Lung (tissue), 12 donors: ENCODE data around the gene XKR8. TPM values are rescaled to one million over a fixed set of nuclear protein-coding genes. Genes with fewer than 3 reads are reported as not detected.

Experiments used
- ATAC-seq: fragments of 200-7000 bp; cut with Tn5 transposase; one replicate; pipeline ENCODE4 v1.9.1; 2020; ENCODE audit warnings: moderate number of reproducible peaks; ENCODE audit not compliant: insufficient read depth, low FRiP score
- DNase-seq, 3 donors: peaks; one replicate each; pipeline ENCODE4 v3.0.0-alpha.2; 2013 to 2017
- H3K27ac ChIP-seq, 2 donors: one replicate each; pipeline ENCODE4 v1.5.1; 2013; ENCODE audit warnings: mild to moderate bottlenecking in 2 of 2, moderate library complexity in 2 of 2, control low read depth in 1 of 2, inconsistent platforms in 1 of 2, low read depth in 1 of 2, low read length in 1 of 2
- H3K27me3 ChIP-seq, 3 donors: one replicate each; pipeline ENCODE4 v1.5.1; 2013; ENCODE audit warnings: low read length in 2 of 3; ENCODE audit not compliant: control insufficient read depth in 3 of 3, insufficient read depth in 3 of 3
- H3K36me3 ChIP-seq, 4 donors: one replicate each; pipeline ENCODE4 v1.5.1; 2013; ENCODE audit warnings: low read length in 4 of 4, mild to moderate bottlenecking in 1 of 4, moderate library complexity in 1 of 4; ENCODE audit not compliant: control insufficient read depth in 4 of 4, insufficient read depth in 4 of 4
- H3K4me1 ChIP-seq, 5 donors: one replicate each; pipeline ENCODE4 v1.5.1; 2013; ENCODE audit warnings: low read length in 5 of 5, mild to moderate bottlenecking in 2 of 5, moderate library complexity in 1 of 5; ENCODE audit not compliant: control insufficient read depth in 5 of 5, insufficient read depth in 5 of 5
- H3K4me3 ChIP-seq: one replicate; pipeline ENCODE4 v1.5.1; 2013; ENCODE audit warnings: mild to moderate bottlenecking, control low read depth, moderate library complexity
- H3K9ac ChIP-seq, 2 donors: one replicate each; pipeline ENCODE4 v1.5.1; 2013; ENCODE audit warnings: low read length in 2 of 2, control low read depth in 1 of 2; ENCODE audit not compliant: insufficient read depth in 1 of 2
- H3K9me3 ChIP-seq, 4 donors: one replicate each; pipeline ENCODE4 v1.5.1; 2013; ENCODE audit warnings: low read length in 3 of 4, mild to moderate bottlenecking in 1 of 4, moderate library complexity in 1 of 4; ENCODE audit not compliant: control insufficient read depth in 4 of 4, insufficient read depth in 3 of 4
- CTCF ChIP-seq: IDR thresholded peaks from 2 replicates; pipeline ENCODE4 v1.5.1; 2012; ENCODE audit warnings: mild to moderate bottlenecking; ENCODE audit errors: control extremely low read depth, extremely low read depth
- WGBS, 2 donors: extraction: QIAGEN DNeasy Blood & Tissue Kit; methylation state at CpG; one replicate each; pipeline ENCODE4 v1.1.7; 2013; 5-methylcytosine and 5-hydroxymethylcytosine counted together
- polyA plus RNA-seq, 2 donors: library from polyadenylated mRNA; stranded (reverse); fragments of 200-250 nt; gene quantifications; one replicate each; pipeline ENCODE4 v1.2.1, GENCODE V29; 2013
- total RNA-seq, 2 donors: library from RNA; depleted of rRNA in 1 of 2; stranded (reverse); fragments of >200 nt in 1 of 2; gene quantifications; one replicate each; pipeline ENCODE4 v1.2.1, GENCODE V29; 2014 to 2021
- donor health status: control.
- donor health status: control.
- donor health status: Bipolar disorder and iron deficiency.
- donor health status: healthy.
- donor health status: DM: yes; HTN: yes; CAD: no.

The XKR8 gene
- total and polyA plus RNA-seq, 4 donors: 4.6 to 11.5 (median 7.2) TPM

DNA sequence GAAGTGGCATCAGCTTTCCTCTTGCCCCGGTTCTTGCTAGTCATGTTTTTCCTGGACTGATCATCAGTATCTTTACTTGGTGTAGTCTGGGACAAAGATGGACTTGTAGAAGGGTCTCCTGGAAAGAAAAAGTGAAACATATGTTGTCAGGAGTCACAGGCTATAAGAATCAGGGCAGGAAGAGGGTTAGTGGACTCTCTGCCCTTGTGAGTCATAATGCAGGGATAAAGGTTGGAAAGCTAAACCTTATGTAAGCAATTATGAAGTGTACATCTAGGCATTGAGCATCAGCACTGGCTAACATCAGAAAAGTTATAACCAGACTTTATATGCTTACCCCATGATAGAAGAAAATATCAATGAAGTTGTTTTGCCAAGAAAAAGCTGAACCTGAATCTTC lies 51.2 kb downstream of the XKR8 start:
- 97% methylated on average over 1 of the region's 1 CpG for WGBS, 2 donors
- Histone ChIP-seq H3K36me3 (peaks cover 10 to 34% (median 12%) of the 10 kb centered on the region in 4 donors), H3K27me3 (no peaks in the 10 kb centered on the region), H3K4me1 (no peaks in the 10 kb centered on the region), H3K4me3 (no peak overlapping the region), H3K9ac (no peak overlapping the region), H3K9me3 (no peaks in the 10 kb centered on the region), H3K27ac (no peak overlapping the region)
- no peak for DNase-seq
- TF ChIP-seq CTCF: no peak
- ATAC-seq: no peak

Other genes with a start within 250 kb of the XKR8 start
- gene FAM76A, start 234.0 kb upstream of the XKR8 start, total RNA-seq: 10 to 100 TPM; 18.1 to 19.4 TPM
- 1 to 10 TPM; 4.3 to 8.2 TPM for gene FAM76A, start 234.0 kb upstream of the XKR8 start, polyA plus RNA-seq
- 10 to 100 TPM; 78.5 to 94.0 TPM for gene STX12, start 186.8 kb upstream of the XKR8 start, total RNA-seq
- gene STX12, start 186.8 kb upstream of the XKR8 start, polyA plus RNA-seq: 10 to 100 TPM; 32.5 to 67.2 TPM
- 10 to 100 TPM; 32.1 to 37.0 TPM for gene PPP1R8, start 129.2 kb upstream of the XKR8 start, total RNA-seq
- gene PPP1R8, start 129.2 kb upstream of the XKR8 start, polyA plus RNA-seq: 10 to 100 TPM; 20.9 to 34.6 TPM
- 100 to 1,000 TPM in 1 of 2 donors, 10 to 100 TPM in 1; 21.3 to 115 TPM for gene THEMIS2, start 87.4 kb upstream of the XKR8 start, total RNA-seq
- gene THEMIS2, start 87.4 kb upstream of the XKR8 start, polyA plus RNA-seq: 100 to 1,000 TPM in 1 of 2 donors, 10 to 100 TPM in 1; 29.0 to 153 TPM
- gene RPA2, start 45.4 kb upstream of the XKR8 start, total RNA-seq: 10 to 100 TPM; 23.5 to 39.6 TPM
- 10 to 100 TPM; 24.2 to 31.0 TPM for gene RPA2, start 45.4 kb upstream of the XKR8 start, polyA plus RNA-seq
- gene SMPDL3B, start 25.0 kb upstream of the XKR8 start, total RNA-seq: 10 to 100 TPM; 16.5 to 17.6 TPM
- 10 to 100 TPM in 1 of 2 donors, 1 to 10 TPM in 1; 6.4 to 17.0 TPM for gene SMPDL3B, start 25.0 kb upstream of the XKR8 start, polyA plus RNA-seq
- 10 to 100 TPM; 19.7 to 21.8 TPM for gene EYA3, start 128.6 kb downstream of the XKR8 start, total RNA-seq
- 1 to 10 TPM; 6.3 to 7.0 TPM for gene EYA3, start 128.6 kb downstream of the XKR8 start, polyA plus RNA-seq
- 10 to 100 TPM in 1 of 2 donors, 1 to 10 TPM in 1; 9.3 to 37.3 TPM for gene PTAFR, start 216.7 kb downstream of the XKR8 start, total RNA-seq
- 10 to 100 TPM in 1 of 2 donors, 1 to 10 TPM in 1; 7.7 to 93.6 TPM for gene PTAFR, start 216.7 kb downstream of the XKR8 start, polyA plus RNA-seq